Suprapubic skin (tissue), 4 donors: ENCODE measurements around the gene CNOT4.

Source experiments
- POLR2A ChIP-seq, 2 donors: fragments of 450-650 bp; IDR thresholded peaks; one replicate each; pipeline ENCODE4 v1.6.1; 2017; ENCODE audit warnings: antibody characterized with exemption in 2 of 2, mild to moderate bottlenecking in 2 of 2, moderate library complexity in 2 of 2
- POLR2AphosphoS5 ChIP-seq, 3 donors: sonication (generic); formaldehyde crosslinking; IDR thresholded peaks; one replicate each; pipeline ENCODE4 v1.6.1; 2017; ENCODE audit warnings: antibody characterized with exemption in 3 of 3
- TF ChIP-seq, protein P1 (sequence below), 2 donors: fragments of 200-600 bp in 1 of 2; fragments of 450-650 bp in 1 of 2; sonication (generic) in 1 of 2; IDR thresholded peaks; one replicate each; pipeline ENCODE4 v1.5.1; 2016 to 2019; ENCODE audit warnings: antibody characterized with exemption in 2 of 2, mild to moderate bottlenecking in 1 of 2, moderate library complexity in 1 of 2

- TF ChIP-seq, protein P1, sequence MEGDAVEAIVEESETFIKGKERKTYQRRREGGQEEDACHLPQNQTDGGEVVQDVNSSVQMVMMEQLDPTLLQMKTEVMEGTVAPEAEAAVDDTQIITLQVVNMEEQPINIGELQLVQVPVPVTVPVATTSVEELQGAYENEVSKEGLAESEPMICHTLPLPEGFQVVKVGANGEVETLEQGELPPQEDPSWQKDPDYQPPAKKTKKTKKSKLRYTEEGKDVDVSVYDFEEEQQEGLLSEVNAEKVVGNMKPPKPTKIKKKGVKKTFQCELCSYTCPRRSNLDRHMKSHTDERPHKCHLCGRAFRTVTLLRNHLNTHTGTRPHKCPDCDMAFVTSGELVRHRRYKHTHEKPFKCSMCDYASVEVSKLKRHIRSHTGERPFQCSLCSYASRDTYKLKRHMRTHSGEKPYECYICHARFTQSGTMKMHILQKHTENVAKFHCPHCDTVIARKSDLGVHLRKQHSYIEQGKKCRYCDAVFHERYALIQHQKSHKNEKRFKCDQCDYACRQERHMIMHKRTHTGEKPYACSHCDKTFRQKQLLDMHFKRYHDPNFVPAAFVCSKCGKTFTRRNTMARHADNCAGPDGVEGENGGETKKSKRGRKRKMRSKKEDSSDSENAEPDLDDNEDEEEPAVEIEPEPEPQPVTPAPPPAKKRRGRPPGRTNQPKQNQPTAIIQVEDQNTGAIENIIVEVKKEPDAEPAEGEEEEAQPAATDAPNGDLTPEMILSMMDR (IDR thresholded peaks at IDR 0.05): no peak
- TF ChIP-seq POLR2A (IDR thresholded peaks at IDR 0.05) (no peak), POLR2AphosphoS5 (IDR thresholded peaks at IDR 0.05) (no peak)
These were observed 150.3 kb downstream of the CNOT4 start for GRCh38 chr7:135359615-135360014.
